HCT116 (cell line): ENCODE results near the gene KHSRP. TPM values are rescaled to one million over a fixed set of nuclear protein-coding genes. Genes with fewer than 3 reads are reported as not detected.

ENCODE experiments used
- ATAC-seq: fragments of 200-7000 bp; cut with Tn5 transposase; 2 replicates; pipeline ENCODE4 v1.9.1; 2020; ENCODE audit warnings: mild to moderate bottlenecking, moderate library complexity
- BruUV-seq: library from RNA; stranded (reverse); fragments of 400-500 nt; replicated peaks from 2 replicates; lab custom pipeline; 2021; lab: Mats Ljungman, UMichigan
- CTCF ChIA-PET: fragments of 300-600 bp; sonication (Branson Sonifier 250); formaldehyde crosslinking; loops from one replicate; lab custom pipeline; 2021; ENCODE audit warnings: antibody characterized with exemption; lab: Charles Lee
- POLR2A ChIA-PET: fragments of 300-600, 350-600 bp; sonication (Branson Sonifier 250); formaldehyde crosslinking; loops from one replicate; lab custom pipeline; 2021; ENCODE audit warnings: antibody characterized with exemption; lab: Charles Lee
- RAD21 ChIA-PET, 2 experiments: fragments of 300-600 bp; sonication (Branson Sonifier 250); formaldehyde crosslinking; loops; one replicate each; lab custom pipeline; 2023; ENCODE audit warnings: low total read pairs in 2 of 2; ENCODE audit not compliant: uncharacterized antibody in 2 of 2, unreplicated experiment in 2 of 2, low non-redundant PET in 1 of 2; lab: Charles Lee
- DNase-seq: peaks from one replicate; pipeline ENCODE4 v3.0.0-alpha.2; 2010; ENCODE audit warnings: low read depth, low spot score
- H2AFZ ChIP-seq: fragments of 200-600 bp; shearing (Covaris generic), sonication (generic); 2 replicates; pipeline ENCODE4 v1.6.1; 2017; ENCODE audit warnings: low read depth, mixed run types, mixed read lengths, antibody characterized with exemption, low read length; ENCODE audit not compliant: poor library complexity, severe bottlenecking
- H3K27ac ChIP-seq: 2 replicates; pipeline ENCODE4 v1.5.1; 2012; ENCODE audit warnings: low read depth, low read length
- H3K27me3 ChIP-seq: fragments of 200-600 bp; sonication (generic); 2 replicates; pipeline ENCODE4 v1.6.1; 2016; ENCODE audit warnings: mixed run types, low read length, mixed read lengths; ENCODE audit not compliant: insufficient read depth
- H3K36me3 ChIP-seq, 2 experiments: fragments of 200-500 bp in 1 of 2; fragments of 200-600 bp in 1 of 2; sonication (Bioruptor generic) in 1 of 2; sonication (generic) in 1 of 2; 2 replicates each; pipeline versions ENCODE4 v1.5.1 to v1.6.1; 2014 to 2016; ENCODE audit warnings: low read length in 2 of 2, inconsistent platforms in 1 of 2, mixed read lengths in 1 of 2, mixed run types in 1 of 2; ENCODE audit not compliant: insufficient read depth in 2 of 2, control insufficient read depth in 1 of 2
- H3K4me1 ChIP-seq, 2 experiments: fragments of 200-600 bp in 1 of 2; sonication (generic) in 1 of 2; 2 replicates each; pipeline versions ENCODE4 v1.5.1 to v1.6.1; 2012 to 2017; ENCODE audit warnings: low read length in 2 of 2, inconsistent platforms in 1 of 2, mild to moderate bottlenecking in 1 of 2, mixed read lengths in 1 of 2, mixed run types in 1 of 2, moderate library complexity in 1 of 2; ENCODE audit not compliant: insufficient read depth in 2 of 2, control insufficient read depth in 1 of 2
- H3K4me2 ChIP-seq: fragments of 200-600 bp; sonication (generic); 2 replicates; pipeline ENCODE4 v1.6.1; 2017; ENCODE audit warnings: mixed run types, low read length, mixed read lengths
- H3K4me3 ChIP-seq, 2 experiments: fragments of 200-600 bp in 1 of 2; sonication (generic) in 1 of 2; replicated peaks in 1 of 2; 2 replicates each; pipeline ENCODE4 v1.5.1; 2011 to 2016; ENCODE audit warnings: low read length in 2 of 2, control low read depth in 1 of 2, low read depth in 1 of 2, mild to moderate bottlenecking in 1 of 2, mixed read lengths in 1 of 2, mixed run types in 1 of 2
- H3K79me2 ChIP-seq: fragments of 200-600 bp; sonication (generic); 2 replicates; pipeline ENCODE4 v1.6.1; 2017; ENCODE audit warnings: mild to moderate bottlenecking, mixed run types, low read length, moderate library complexity, mixed read lengths; ENCODE audit not compliant: insufficient read depth
- H3K9ac ChIP-seq: fragments of 200-600 bp; sonication (generic); 2 replicates; pipeline ENCODE4 v1.6.1; 2016; ENCODE audit warnings: low read length, mixed read lengths
- H3K9me2 ChIP-seq: fragments of 200-600 bp; sonication (generic), shearing (Covaris generic); 2 replicates; pipeline ENCODE4 v1.6.1; 2017; ENCODE audit warnings: mixed run types, mild to moderate bottlenecking, moderate library complexity; ENCODE audit not compliant: insufficient read depth
- H3K9me3 ChIP-seq, 2 experiments: fragments of 200-500 bp in 1 of 2; fragments of 200-600 bp in 1 of 2; sonication (Bioruptor generic) in 1 of 2; sonication (generic) in 1 of 2; 2 replicates each; pipeline ENCODE4 v1.6.1; 2014 to 2017; ENCODE audit warnings: low read length in 2 of 2, mixed read lengths in 2 of 2, inconsistent platforms in 1 of 2, low read depth in 1 of 2, mild to moderate bottlenecking in 1 of 2, mixed run types in 1 of 2, moderate library complexity in 1 of 2; ENCODE audit not compliant: control insufficient read depth in 1 of 2, insufficient read depth in 1 of 2
- H4K20me1 ChIP-seq: fragments of 200-600 bp; sonication (generic), shearing (Covaris generic); 2 replicates; pipeline ENCODE4 v1.6.1; 2017; ENCODE audit warnings: mixed run types, mild to moderate bottlenecking, moderate library complexity; ENCODE audit not compliant: insufficient read depth
- ATF3 ChIP-seq: IDR thresholded peaks from 2 replicates; pipeline ENCODE4 v1.6.1; 2012
- CTCF ChIP-seq, 3 experiments: fragments of 200-600 bp in 1 of 3; sonication (generic) in 1 of 3; IDR thresholded peaks in 2 of 3; conservative IDR thresholded peaks in 1 of 3; 2 replicates each; pipeline ENCODE4 v1.5.1; 2012 to 2017; ENCODE audit warnings: low read depth in 2 of 3, low read length in 2 of 3, antibody characterized with exemption in 1 of 3, borderline replicate concordance in 1 of 3, control low read depth in 1 of 3, mild to moderate bottlenecking in 1 of 3, mixed read lengths in 1 of 3, mixed run types in 1 of 3, moderate library complexity in 1 of 3; ENCODE audit not compliant: insufficient read depth in 1 of 3
- EGR1 ChIP-seq: IDR thresholded peaks from 2 replicates; pipeline ENCODE4 v1.6.1; 2012; ENCODE audit warnings: low read depth
- ELF1 ChIP-seq: IDR thresholded peaks from 2 replicates; pipeline ENCODE4 v1.6.1; 2012; ENCODE audit warnings: low read depth, borderline replicate concordance
- EZH2 ChIP-seq: fragments of 200-600 bp; sonication (generic); IDR thresholded peaks from 2 replicates; pipeline ENCODE4 v1.6.1; 2017; ENCODE audit warnings: antibody characterized with exemption, mixed run types
- EZH2phosphoT487 ChIP-seq: fragments of 200-600 bp; IDR thresholded peaks from 2 replicates; pipeline ENCODE4 v1.6.1; 2018; ENCODE audit warnings: antibody characterized with exemption, borderline replicate concordance
- FOSL1 ChIP-seq: IDR thresholded peaks from 2 replicates; pipeline ENCODE4 v1.6.1; 2012; ENCODE audit warnings: low read depth
- JUND ChIP-seq: IDR thresholded peaks from 2 replicates; pipeline ENCODE4 v1.6.1; 2012
- MAX ChIP-seq: IDR thresholded peaks from 2 replicates; pipeline ENCODE4 v1.6.1; 2012
- POLR2A ChIP-seq: IDR thresholded peaks from 2 replicates; pipeline ENCODE4 v1.7.0; 2011; ENCODE audit warnings: borderline replicate concordance; ENCODE audit not compliant: insufficient read depth, insufficient read length; ENCODE audit errors: extremely low read depth
- RAD21 ChIP-seq: IDR thresholded peaks from 2 replicates; pipeline ENCODE4 v1.6.1; 2012; ENCODE audit warnings: low read depth, mild to moderate bottlenecking
- SIN3A ChIP-seq: IDR thresholded peaks from 2 replicates; pipeline ENCODE4 v1.6.1; 2012; ENCODE audit warnings: low read depth
- SP1 ChIP-seq: IDR thresholded peaks from 2 replicates; pipeline ENCODE4 v1.6.1; 2012; ENCODE audit warnings: low read depth
- SRF ChIP-seq: IDR thresholded peaks from 2 replicates; pipeline ENCODE4 v1.6.1; 2012; ENCODE audit warnings: low read depth
- TCF7L2 ChIP-seq: IDR thresholded peaks from 2 replicates; pipeline ENCODE4 v1.7.0; 2011; ENCODE audit warnings: borderline replicate concordance, inconsistent platforms; ENCODE audit not compliant: insufficient read depth, insufficient read length; ENCODE audit errors: extremely low read depth
- ZBTB33 ChIP-seq: IDR thresholded peaks from 2 replicates; pipeline ENCODE4 v1.6.1; 2011; ENCODE audit warnings: mild to moderate bottlenecking, low read length, moderate library complexity; ENCODE audit not compliant: insufficient replicate concordance; ENCODE audit errors: extremely low read depth
- ZFX ChIP-seq: fragments of 450-650 bp; IDR thresholded peaks from 2 replicates; pipeline ENCODE4 v1.6.1; 2017
- intact Hi-C: fragments of 100-400 bp; cut with micrococcal nuclease; formaldehyde crosslinking; loops from 2 replicates; pipeline ENCODE4 v1.10.0; 2022
- total RNA-seq: library from RNA; stranded (reverse); gene quantifications from one replicate; pipeline ENCODE4 v1.2.1, GENCODE V29; 2021; ENCODE audit not compliant: unreplicated experiment

Gene KHSRP
- total RNA-seq, 1 experiment from 2014 or later: 553 TPM

GRCh38 chr19:6381030-6381750, 43.4 kb downstream of the KHSRP start:
- no peaks in the 10 kb centered on the region for H3K9me3 ChIP-seq
- no peak overlapping the region for H3K9ac ChIP-seq
- H3K36me3 ChIP-seq: peaks cover 26 to 29% of the 10 kb centered on the region in 2 experiments; a peak in 3 of 4 replicates
- POLR2A ChIA-PET: no interaction called here
- no peaks in the 10 kb centered on the region for H4K20me1 ChIP-seq
- H3K4me2 ChIP-seq: no peak overlapping the region
- TF ChIP-seq EZH2phosphoT487: no peak
- TF ChIP-seq RAD21: no peak
- TF ChIP-seq MAX: no peak
- TF ChIP-seq JUND: no peak
- TF ChIP-seq SP1: no peak
- TF ChIP-seq TCF7L2: no peak
- TF ChIP-seq FOSL1: no peak
- no peak for TF ChIP-seq POLR2A
- TF ChIP-seq SIN3A: no peak
- no peak for TF ChIP-seq SRF
- TF ChIP-seq, all 23 proteins: peak for 0
- intact Hi-C loops: no loop called here
- Histone ChIP-seq H3K27me3 (no peaks in the 10 kb centered on the region), H3K27ac (no peak overlapping the region), H3K9me2 (no peaks in the 10 kb centered on the region), H3K4me1 (no peaks in the 10 kb centered on the region), H2AFZ (no peak overlapping the region), H3K4me3 (no peak overlapping the region), H3K79me2 (0 out of 2 replicates have a peak, but pooled peaks cover 2% of the 10 kb centered on the region)
- BruUV-seq: no TSS peak
- ChIA-PET RAD21 (no interaction called here), CTCF (no interaction called here)
- DNase-seq (no peak), ATAC-seq (peak; percentile 53; the same call in 1 of the 2 replicates)

- Histone ChIP-seq H4K20me1 (no peaks in the 10 kb centered on the region), H3K79me2 (no peaks in the 10 kb centered on the region), H3K4me3 (no peak overlapping the region), H3K9ac (no peak overlapping the region), H2AFZ (no peak overlapping the region), H3K27ac (no peak overlapping the region)
- ChIA-PET CTCF (no interaction called here), RAD21 (no interaction called here)
- TF ChIP-seq ELF1 (no peak), CTCF (IDR thresholded peaks at IDR 0.05 in 2 of 3, conservative IDR thresholded peaks at IDR 0.05 in 1 of 3; ENCODE audit: borderline replicate concordance in 1 of 3, insufficient read depth in 1 of 3, low read depth in 2 of 3, low read length in 2 of 3) (no peak), SP1 (no peak), SRF (no peak), EGR1 (no peak), EZH2phosphoT487 (no peak), EZH2 (no peak), ATF3 (no peak), ZBTB33 (no peak), JUND (no peak), ZFX (no peak)
- TF ChIP-seq, all 23 proteins: peak for 0
- intact Hi-C loops: no loop called here
- POLR2A ChIA-PET: no interaction called here
- Histone ChIP-seq H3K9me2 (no peaks in the 10 kb centered on the region), H3K27me3 (no peaks in the 10 kb centered on the region), H3K9me3 (no peaks in the 10 kb centered on the region), H3K36me3 (peaks cover 20 to 29% of the 10 kb centered on the region in 2 experiments; a peak in 2 of 4 replicates), H3K4me2 (no peak overlapping the region), H3K4me1 (no peaks in the 10 kb centered on the region)
- DNase-seq (no peak), ATAC-seq (no peak)
- BruUV-seq: no TSS peak
Observed at GRCh38 chr19:6379744-6380143, 44.9 kb downstream of the KHSRP start.
